K562 (cell line): ENCODE measurements around the gene BLOC1S3. TPM values are rescaled to one million over a fixed set of nuclear protein-coding genes. Genes with fewer than 3 reads are reported as not detected.
A peak's percentile ranks its signal among the peaks of the same experiment; 100 is the strongest.

Experiments used
- CHD4 ChIP-seq: fragments of 200-600 bp; sonication (generic); IDR thresholded peaks from 3 replicates; pipeline ENCODE4 v1.6.1; 2012; ENCODE audit warnings: low read depth, mild to moderate bottlenecking, mixed read lengths, low read length, inconsistent platforms; ENCODE audit not compliant: insufficient read depth, insufficient replicate concordance, poor library complexity, severe bottlenecking
- CREM ChIP-seq: IDR thresholded peaks from 2 replicates; pipeline ENCODE4 v1.6.1; 2014; ENCODE audit warnings: antibody characterized with exemption, low read depth
- CTCFL ChIP-seq: IDR thresholded peaks from 2 replicates; pipeline ENCODE4 v1.6.1; 2011; ENCODE audit warnings: borderline replicate concordance, low read depth, mild to moderate bottlenecking, moderate library complexity, low read length; ENCODE audit not compliant: insufficient read depth, poor library complexity, severe bottlenecking
- FOXP1 ChIP-seq: sonication (generic); formaldehyde crosslinking; IDR thresholded peaks from 2 replicates; pipeline ENCODE4 v1.8.0; 2022; ENCODE audit warnings: mild to moderate bottlenecking, missing genetic modification reagents
- FUS ChIP-seq: fragments of 200-400 bp; formaldehyde crosslinking; optimal IDR thresholded peaks from 2 replicates; pipeline ENCODE3; 2017; ENCODE audit warnings: low read depth, low read length
- MCM3 ChIP-seq: fragments of 450-650 bp; IDR thresholded peaks from 2 replicates; pipeline ENCODE4 v1.6.1; 2016
- MYC ChIP-seq, 2 experiments: fragments of 250-450 bp in 1 of 2; sonication (Bioruptor Pico) in 1 of 2; IDR thresholded peaks; 2 replicates each; pipeline versions ENCODE4 v1.5.1 to v1.6.1; 2012 to 2021; ENCODE audit warnings: low read depth in 2 of 2, borderline replicate concordance in 1 of 2, improper control_type of control experiment in 1 of 2, low read length in 1 of 2, mild to moderate bottlenecking in 1 of 2, moderate library complexity in 1 of 2
- PHF8 ChIP-seq: fragments of 200-600 bp; sonication (generic); IDR thresholded peaks from 2 replicates; pipeline ENCODE4 v1.6.1; 2012; ENCODE audit warnings: mixed run types, mild to moderate bottlenecking, inconsistent platforms, low read length, moderate library complexity, borderline replicate concordance
- PTBP1 ChIP-seq: fragments of 200-400 bp; formaldehyde crosslinking; IDR thresholded peaks from 2 replicates; pipeline ENCODE4 v1.6.1; 2017; ENCODE audit warnings: low read depth, low read length
- XRCC4 ChIP-seq: IDR thresholded peaks from one replicate; pipeline ENCODE4 v1.6.1; 2011; ENCODE audit not compliant: insufficient read depth, insufficient read length; ENCODE audit errors: extremely low read depth
- ZC3H8 ChIP-seq: fragments of 450-650 bp; IDR thresholded peaks from 2 replicates; pipeline ENCODE4 v1.6.1; 2017
- ZKSCAN3 ChIP-seq: fragments of 250-450 bp; sonication (Bioruptor Pico); IDR thresholded peaks from 2 replicates; pipeline ENCODE4 v1.4.0; 2020
- ZNF184 ChIP-seq: sonication (generic); formaldehyde crosslinking; IDR thresholded peaks from 2 replicates; pipeline ENCODE4 v1.5.0; 2020; ENCODE audit warnings: missing genetic modification reagents
- ZNF57 ChIP-seq: fragments of 450-650 bp; formaldehyde crosslinking; IDR thresholded peaks from 2 replicates; pipeline ENCODE4 v1.4.0; 2020; ENCODE audit warnings: mild to moderate bottlenecking, moderate library complexity
- polyA plus RNA-seq, 8 experiments: library from polyadenylated mRNA; depleted of rRNA in 4 of 8; stranded (reverse) in 5 of 8; unstranded in 3 of 8; fragments of >200 nt; fragmentation: Nextera tagmentation in 2 of 8; fragmentation: Illumina TruSeq in 1 of 8; extraction: Ambion mirVana in 2 of 8; extraction: Trizol in 1 of 8; gene quantifications; 2 replicates each; pipeline versions ENCODE4 v1.2.1 to v1.2.3, GENCODE V29; 2011 to 2014; ENCODE audit warnings: inconsistent platforms in 1 of 8, missing spikeins in 1 of 8
- total RNA-seq, 7 experiments: library from RNA; depleted of rRNA in 6 of 7; stranded (reverse); fragments of >200 nt in 6 of 7; fragmentation: Illumina TruSeq in 2 of 7; extraction: Trizol in 2 of 7; gene quantifications; 2 replicates each; pipeline versions ENCODE4 v1.2.1 to v1.2.3, GENCODE V29; 2011 to 2021; ENCODE audit warnings: low replicate concordance in 1 of 7
- TF ChIP-seq, protein P1 (sequence below), 2 experiments: fragments of 450-650 bp in 1 of 2; sonication (generic) in 1 of 2; formaldehyde crosslinking in 1 of 2; IDR thresholded peaks in 1 of 2; conservative IDR thresholded peaks in 1 of 2; 2 replicates each; pipeline versions ENCODE4 v1.6.1 to v1.8.1; 2016 to 2023; ENCODE audit warnings: mild to moderate bottlenecking in 2 of 2, moderate library complexity in 2 of 2, inconsistent platforms in 1 of 2, missing genetic modification reagents in 1 of 2
- TF ChIP-seq, protein P2 (sequence below): fragments of 450-650 bp; IDR thresholded peaks from 2 replicates; pipeline ENCODE4 v1.7.0; 2016; ENCODE audit warnings: borderline replicate concordance
- TF ChIP-seq, protein P3 (sequence below): IDR thresholded peaks from 3 replicates; pipeline ENCODE4 v1.6.1; 2011; ENCODE audit warnings: borderline replicate concordance, mild to moderate bottlenecking, moderate library complexity; ENCODE audit not compliant: insufficient read length; ENCODE audit errors: extremely low read depth

Gene BLOC1S3
- total and polyA plus RNA-seq, 9 of the 15 experiments (the other 6 are each of a cell fraction or from before 2014, with no cell fraction given) = 3.9 to 20.2 (median 10.4) TPM

DNA sequence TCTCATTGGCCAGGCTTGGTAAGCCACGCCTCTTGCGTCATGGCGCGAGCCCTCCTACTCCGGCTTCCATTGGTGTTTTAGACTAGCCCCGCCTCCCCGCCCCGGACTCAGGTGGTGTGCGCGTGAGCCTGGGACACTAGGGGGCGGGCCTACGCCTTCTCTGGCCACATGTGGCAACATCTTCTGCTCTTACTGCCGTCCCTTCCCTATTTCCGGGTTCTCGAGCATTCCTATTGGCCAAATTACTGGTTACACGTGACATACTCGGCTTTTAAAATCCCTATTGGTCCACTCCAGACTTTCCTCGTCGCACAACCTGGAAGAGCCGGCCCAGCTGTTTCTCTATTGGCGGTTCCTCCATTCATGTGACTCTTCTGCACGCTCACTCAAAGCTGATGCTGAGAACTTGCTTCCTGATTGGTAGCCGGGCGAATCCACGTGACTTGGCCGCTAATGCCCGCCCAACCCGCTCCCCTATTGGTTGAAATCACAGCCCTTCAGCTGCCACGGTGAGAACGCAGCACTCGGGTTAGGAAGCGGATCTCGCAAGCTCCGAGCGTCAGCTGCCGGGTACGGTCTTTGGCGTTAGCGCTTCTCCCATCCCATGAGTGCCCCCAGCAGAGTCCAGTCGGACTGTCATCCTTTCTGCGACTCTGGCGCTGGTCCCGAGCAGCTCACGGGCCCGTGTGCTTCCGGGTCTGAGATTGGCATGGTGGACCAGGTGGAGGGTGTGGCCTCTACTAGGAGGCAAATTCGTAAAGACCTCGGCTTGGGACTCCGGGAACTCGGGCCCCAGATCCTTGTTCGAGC lies at the start of gene BLOC1S3 (continued):
- peak; percentile 73 for TF ChIP-seq CTCFL
- TF ChIP-seq, protein P1, sequence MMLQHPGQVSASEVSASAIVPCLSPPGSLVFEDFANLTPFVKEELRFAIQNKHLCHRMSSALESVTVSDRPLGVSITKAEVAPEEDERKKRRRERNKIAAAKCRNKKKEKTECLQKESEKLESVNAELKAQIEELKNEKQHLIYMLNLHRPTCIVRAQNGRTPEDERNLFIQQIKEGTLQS (IDR thresholded peaks at IDR 0.05) = peak; percentile 86
- TF ChIP-seq, protein P1 (CRISPR knock-in tag; conservative IDR thresholded peaks at IDR 0.05) = no peak
- peak; percentile 99 for TF ChIP-seq MYC (IDR thresholded peaks at IDR 0.05; ENCODE audit: low read depth, low read length)
- no peak for TF ChIP-seq MYC (CRISPR knock-in tag; IDR thresholded peaks at IDR 0.05; ENCODE audit: borderline replicate concordance, low read depth)
- TF ChIP-seq, protein P2, sequence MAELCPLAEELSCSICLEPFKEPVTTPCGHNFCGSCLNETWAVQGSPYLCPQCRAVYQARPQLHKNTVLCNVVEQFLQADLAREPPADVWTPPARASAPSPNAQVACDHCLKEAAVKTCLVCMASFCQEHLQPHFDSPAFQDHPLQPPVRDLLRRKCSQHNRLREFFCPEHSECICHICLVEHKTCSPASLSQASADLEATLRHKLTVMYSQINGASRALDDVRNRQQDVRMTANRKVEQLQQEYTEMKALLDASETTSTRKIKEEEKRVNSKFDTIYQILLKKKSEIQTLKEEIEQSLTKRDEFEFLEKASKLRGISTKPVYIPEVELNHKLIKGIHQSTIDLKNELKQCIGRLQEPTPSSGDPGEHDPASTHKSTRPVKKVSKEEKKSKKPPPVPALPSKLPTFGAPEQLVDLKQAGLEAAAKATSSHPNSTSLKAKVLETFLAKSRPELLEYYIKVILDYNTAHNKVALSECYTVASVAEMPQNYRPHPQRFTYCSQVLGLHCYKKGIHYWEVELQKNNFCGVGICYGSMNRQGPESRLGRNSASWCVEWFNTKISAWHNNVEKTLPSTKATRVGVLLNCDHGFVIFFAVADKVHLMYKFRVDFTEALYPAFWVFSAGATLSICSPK = no peak
- TF ChIP-seq CREM = peak; percentile 91
- TF ChIP-seq ZKSCAN3 = no peak
- TF ChIP-seq FUS = no peak
- no peak for TF ChIP-seq ZNF184 (CRISPR knock-in tag)
- no peak for TF ChIP-seq XRCC4
- TF ChIP-seq PTBP1 = no peak
- TF ChIP-seq ZC3H8 = no peak
- TF ChIP-seq FOXP1 (CRISPR knock-in tag) = peak; percentile 35; the same call in 1 of the 2 replicates
- TF ChIP-seq PHF8 = peak; percentile 42; the same call in 1 of the 2 replicates
- TF ChIP-seq ZNF57 (CRISPR knock-in tag) = no peak
- TF ChIP-seq, protein P3, sequence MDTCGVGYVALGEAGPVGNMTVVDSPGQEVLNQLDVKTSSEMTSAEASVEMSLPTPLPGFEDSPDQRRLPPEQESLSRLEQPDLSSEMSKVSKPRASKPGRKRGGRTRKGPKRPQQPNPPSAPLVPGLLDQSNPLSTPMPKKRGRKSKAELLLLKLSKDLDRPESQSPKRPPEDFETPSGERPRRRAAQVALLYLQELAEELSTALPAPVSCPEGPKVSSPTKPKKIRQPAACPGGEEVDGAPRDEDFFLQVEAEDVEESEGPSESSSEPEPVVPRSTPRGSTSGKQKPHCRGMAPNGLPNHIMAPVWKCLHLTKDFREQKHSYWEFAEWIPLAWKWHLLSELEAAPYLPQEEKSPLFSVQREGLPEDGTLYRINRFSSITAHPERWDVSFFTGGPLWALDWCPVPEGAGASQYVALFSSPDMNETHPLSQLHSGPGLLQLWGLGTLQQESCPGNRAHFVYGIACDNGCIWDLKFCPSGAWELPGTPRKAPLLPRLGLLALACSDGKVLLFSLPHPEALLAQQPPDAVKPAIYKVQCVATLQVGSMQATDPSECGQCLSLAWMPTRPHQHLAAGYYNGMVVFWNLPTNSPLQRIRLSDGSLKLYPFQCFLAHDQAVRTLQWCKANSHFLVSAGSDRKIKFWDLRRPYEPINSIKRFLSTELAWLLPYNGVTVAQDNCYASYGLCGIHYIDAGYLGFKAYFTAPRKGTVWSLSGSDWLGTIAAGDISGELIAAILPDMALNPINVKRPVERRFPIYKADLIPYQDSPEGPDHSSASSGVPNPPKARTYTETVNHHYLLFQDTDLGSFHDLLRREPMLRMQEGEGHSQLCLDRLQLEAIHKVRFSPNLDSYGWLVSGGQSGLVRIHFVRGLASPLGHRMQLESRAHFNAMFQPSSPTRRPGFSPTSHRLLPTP = no peak
- no peak for TF ChIP-seq MCM3
- TF ChIP-seq CHD4 = no peak
